ENCODE measurements around the gene KCTD13.
"Not testable (repeated sequence)": the region's sequence is repeated elsewhere in the genome, so short reads cannot be mapped to it uniquely, and the experiment has no call there.

The KCTD13 gene

DNA sequence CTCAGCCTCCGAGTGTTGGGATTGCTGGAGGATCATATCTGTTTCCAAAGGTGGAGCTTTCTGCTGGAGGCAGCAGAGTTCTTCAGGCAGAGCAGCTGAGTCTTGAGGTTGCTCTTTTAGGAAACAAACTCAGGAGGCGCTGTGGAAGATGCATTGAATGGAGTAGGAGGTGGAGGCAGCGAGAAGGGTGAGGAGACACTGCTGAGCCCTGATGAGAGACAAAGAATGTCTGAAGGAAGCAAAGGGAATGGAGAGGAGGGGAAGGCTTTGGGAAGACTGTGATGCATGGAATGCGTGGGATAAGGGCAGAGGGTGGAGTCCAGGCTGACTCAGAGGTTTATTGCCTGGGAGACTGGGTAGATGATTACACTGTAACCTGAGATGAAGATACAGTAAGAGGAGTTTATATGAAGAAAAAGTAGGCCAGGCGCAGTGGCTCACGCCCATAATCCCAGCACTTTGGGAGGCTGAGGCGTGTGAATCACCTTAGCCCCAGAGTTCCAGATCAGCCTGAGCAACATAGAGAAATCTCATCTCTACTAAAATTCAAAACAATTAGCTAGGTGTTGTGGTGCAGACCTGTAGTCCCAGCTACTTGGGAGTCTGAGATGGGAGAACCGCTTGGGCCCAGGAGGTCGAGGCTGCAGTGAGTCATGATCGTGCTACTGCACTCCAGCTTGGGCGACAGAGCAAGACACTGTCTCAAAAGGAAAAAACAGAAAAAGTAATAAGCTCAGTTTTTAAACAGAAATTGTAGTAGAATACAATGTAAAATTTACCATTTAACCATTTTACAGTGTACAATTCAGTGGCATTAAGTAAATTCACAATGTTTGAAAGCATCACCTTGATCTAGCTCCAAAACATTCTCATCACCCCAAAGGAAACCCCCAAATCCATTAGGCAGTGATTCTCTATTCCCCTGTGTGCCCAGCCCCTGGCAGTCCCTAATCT, 18.1 kb upstream of the KCTD13 start:
- DNase-seq: no peak

- DNase-seq: no peak
Observed at GRCh38 chr16:29940656-29941055, 14.6 kb upstream of the KCTD13 start.

DNA sequence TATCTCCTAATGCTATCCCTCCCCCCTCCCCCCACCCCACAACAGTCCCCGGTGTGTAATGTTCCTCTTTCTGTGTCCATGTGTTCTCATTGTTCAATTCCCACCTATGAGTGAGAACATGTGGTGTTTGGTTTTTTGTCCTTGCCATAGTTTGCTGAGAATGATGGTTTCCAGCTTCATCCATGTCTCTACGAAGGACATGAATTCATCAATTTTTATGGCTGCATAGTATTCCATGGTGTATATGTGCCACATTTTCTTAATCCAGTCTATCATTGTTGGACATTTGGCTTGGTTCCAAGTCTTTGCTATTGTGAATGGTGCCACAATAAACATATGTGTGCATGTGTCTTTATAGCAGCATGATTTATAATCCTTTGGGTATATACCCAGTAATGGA, 5.7 kb upstream of the KCTD13 start:
- not testable (repeated sequence) for DNase-seq

DNA sequence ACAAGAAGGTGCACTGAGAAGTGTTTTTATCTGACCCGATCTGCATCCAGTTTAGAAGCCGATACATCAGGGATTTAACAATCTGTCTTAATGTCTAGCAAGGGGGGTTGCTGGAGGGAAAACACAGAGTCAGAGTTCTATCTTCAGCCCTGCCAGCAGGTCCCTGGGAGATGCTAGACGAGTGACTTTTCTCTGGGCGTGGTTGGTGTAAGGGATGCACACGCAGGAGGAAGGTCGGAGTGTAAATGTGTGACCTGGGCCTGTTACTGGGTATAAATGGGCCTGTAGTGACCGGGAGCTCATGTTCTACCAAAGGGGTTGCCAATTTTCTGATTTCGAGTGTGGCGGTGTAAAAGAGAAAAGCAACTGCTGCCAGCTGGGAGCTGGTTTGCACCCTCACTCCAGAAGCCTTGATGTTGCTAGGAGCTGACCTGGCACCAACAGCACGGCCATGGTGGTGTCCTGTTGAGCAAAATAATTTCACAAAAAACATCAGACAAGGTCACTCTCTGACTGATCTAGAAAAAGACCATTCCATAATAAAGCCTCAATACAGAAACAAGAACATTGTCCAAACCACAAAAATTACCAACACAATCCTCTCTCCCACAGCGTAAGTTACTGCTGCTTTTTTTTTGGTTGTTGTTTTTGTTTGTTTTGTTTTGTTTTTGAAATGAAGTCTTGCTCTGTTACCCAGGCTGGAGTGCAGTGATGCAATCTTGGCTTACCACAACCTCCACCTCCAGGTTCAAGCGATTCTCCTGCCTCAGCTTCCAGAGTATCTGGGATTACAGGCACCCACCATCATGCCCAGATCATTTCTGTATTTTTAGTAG, 1.3 kb upstream of the KCTD13 start:
- DNase-seq: no peak

- DNase-seq: no peak
Observed at GRCh38 chr16:29926711-29927052, 656 bp upstream of the KCTD13 start.

DNA sequence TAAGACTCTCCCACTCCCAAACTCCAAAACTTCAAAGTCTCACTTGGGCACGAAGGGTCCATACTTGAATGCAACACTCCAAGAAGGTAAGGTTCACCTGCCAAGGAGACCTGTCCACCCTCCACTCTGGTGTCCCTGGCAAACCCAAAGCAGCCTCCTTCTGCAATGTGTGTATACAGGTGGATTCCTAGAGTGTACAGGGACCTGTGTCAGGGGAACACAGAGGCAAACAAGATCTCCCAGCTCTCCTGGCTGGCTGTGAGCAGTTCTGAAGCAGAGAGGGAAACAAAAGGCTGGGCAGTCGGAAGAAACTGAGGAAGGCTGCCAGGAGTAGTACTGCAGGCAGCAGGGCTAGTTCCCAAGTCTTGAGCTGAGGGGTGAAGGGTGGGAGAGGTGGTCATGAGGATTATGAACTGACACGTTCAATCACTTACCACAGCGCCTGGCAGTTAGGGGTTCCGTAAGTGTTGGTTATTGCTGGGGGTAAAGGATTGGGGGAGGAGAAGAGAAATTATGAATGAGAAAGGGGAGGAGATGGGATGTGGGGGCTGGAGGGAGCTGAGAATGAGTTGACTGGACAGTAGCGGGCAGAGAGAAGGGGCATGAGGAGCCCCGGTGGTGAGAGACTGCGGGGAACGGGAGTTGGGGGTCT, 795 bp downstream of the KCTD13 start:
- no peak for DNase-seq

DNA sequence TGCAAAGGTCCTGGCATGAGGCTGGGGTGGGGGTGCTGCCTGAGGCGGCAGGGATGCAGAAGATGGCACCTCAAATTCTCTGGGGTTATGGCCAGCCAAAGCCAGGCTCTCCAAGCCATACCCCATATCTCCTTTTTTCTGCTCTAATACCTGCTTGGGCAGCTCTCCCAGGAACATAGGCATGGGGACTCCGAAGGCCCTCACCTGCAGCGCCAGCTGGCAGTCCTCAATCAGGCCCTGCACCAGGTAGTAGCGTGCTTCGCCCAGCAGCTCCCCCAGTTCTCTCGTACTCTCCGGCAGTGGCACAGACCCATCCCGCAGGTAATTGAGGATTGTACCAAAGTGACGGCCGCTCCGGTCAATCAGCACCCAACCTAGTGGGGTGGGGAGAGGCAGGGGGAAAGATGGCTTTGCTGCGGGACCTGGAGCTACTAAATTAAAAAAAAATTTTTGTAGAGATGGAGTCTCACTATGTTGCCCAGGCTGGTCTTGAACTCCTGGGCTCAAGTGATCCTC, 3.0 kb downstream of the KCTD13 start:
- DNase-seq: no peak

- DNase-seq: no peak
Observed at GRCh38 chr16:29922326-29922725, 3.7 kb downstream of the KCTD13 start.

GRCh38 chr16:29921034-29921385, 5.0 kb downstream of the KCTD13 start:
- DNase-seq: no peak

DNA sequence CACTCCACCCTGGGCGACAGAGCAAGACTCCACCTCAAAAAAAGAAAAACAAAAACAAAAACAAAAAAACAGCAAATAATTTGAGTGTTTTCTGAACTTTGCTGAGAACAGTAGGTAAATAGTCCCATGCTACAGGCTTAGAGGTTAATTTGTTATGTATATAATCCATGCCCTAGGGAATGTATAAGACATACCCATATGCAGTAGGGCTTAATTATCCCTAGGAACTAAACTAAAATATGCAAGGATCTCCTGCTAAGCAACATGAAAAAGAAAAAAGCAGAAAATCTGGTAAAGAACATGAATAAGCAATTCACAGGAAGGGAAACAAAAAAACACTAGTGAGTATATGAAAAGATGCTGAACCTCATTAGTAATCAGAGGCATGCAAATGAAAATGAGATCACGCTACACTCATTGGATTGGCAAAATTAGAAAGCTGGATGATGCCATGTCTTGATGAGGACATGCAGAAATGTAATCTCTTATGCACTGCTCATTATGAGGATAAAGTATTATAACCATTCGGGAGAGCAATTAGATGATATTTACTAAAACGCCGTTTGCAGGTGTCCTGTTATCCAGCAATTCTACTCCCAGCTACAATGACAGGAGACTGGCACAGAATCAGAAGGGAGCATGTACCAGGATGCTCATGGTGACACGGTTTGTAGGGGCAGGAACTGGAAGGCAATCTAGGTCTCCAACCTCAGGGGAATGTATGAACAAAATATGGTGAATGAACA, 5.6 kb downstream of the KCTD13 start:
- no peak for DNase-seq

GRCh38 chr16:29916979-29917378, 9.0 kb downstream of the KCTD13 start:
- no peak for DNase-seq

DNA sequence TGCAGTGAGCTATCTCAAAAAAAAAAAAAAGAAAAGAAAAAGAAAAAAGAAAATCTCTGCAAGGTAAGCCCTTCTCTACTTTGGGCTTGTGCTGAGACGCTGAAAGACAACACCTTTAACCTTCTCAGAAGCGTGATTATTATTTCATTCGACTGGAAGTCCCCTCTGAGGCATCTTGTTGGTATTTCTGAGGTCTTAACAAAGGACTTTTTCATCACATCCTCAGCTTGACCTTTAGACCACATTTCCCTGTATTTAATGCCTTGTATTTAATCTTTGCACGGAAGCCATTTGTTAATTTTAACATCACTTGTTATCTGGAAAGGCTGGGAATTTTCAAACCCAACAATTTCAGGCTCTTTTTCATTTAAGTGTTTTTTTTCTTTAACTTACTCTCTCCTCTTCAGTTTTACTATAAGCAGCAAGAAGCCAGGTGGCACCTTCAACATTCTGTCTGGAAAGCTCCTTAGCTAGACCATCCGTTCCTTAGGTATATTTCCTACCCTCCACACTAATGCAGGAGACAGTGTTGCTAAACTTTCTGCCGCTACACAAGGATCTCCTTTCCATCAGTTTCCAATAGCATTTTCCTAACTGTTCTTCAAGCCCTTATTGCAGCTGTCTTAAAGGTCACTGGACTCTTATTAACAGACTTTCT, 10.3 kb downstream of the KCTD13 start:
- DNase-seq: no peak

- DNase-seq: no peak
Observed at GRCh38 chr16:29913514-29913913, 12.5 kb downstream of the KCTD13 start.

- DNase-seq: no peak
Observed at GRCh38 chr16:29912087-29912486, 13.9 kb downstream of the KCTD13 start.

- DNase-seq: no peak
Observed at GRCh38 chr16:29911676-29912010, 14.4 kb downstream of the KCTD13 start.

DNA sequence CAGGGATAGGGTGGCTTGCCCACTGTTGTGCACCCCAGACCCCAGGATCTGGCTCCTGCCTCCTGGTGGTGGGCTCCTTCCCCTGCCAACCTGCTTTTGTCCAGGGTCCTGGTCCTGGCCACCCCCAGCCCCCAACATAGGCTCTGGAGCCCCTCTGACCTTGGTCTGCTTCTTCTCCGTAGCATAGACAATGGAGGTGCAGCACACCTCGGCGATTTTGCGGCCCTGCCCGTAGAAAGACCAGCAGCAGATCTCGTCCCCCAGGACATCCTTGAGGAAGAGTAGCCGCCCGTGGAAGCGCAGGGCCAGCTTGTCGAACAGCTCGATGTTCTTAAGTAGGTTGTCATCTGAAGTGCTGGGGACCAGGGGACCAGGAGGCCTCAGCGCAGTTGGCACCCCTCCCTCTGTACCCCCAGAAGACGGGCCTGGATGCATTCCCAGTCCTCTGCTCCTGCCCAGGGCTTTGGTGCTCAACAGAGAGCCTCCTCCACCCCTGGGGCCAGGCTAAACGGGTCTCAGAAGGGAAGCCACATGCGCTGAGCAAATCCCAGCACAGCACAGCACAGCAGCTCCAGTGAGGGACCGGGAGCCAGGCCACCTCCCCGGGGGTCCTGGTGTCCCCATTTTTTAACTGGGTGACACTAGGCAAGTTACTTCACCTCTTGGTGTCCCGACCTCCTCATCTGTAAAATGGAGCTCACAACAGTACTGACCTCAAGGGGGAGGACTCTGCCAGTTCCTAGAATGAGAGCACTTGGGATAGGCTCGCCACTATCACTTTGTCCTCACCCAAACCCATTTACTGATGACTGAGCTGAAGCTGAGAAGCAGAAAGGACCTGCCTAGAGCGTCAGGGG, 15.0 kb downstream of the KCTD13 start:
- no peak for DNase-seq

DNA sequence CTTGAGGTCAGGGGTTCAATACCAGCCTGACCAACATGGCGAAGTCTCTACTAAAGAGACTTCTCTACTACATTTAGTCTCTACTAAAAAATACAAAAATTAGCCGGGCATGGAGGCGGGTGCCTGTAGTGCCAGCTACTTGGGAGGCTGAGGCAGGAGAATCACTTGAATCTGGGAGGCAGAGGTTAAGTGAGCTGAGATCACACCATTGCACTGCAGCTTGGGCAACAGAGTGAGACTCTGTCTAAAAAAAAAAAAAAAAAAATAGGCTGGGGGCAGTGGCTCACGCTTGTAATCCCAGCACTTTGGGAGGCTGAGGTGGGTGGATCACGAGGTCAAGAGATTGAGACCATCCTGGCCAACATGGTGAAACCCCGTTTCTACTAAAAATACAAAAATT, 16.2 kb downstream of the KCTD13 start:
- not testable (repeated sequence) for DNase-seq

DNA sequence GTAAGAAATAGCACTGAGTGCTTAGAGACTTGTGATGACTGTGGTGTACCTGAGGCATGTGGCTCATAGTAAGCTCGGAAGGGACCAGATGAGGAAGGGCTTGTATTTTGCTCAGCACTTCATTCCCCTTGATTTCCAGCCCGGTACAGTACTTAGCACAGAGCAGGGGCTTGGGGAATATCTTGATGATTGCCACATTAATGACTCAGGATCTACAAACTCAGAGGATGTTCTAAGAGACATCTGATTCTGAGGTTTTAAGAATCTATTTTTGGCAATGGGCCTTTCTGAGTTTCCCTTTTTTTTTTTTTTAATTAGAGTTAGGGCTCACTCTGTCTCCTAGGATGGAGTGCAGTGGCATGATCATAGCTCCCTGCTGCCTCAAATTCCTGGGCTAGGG, 16.6 kb downstream of the KCTD13 start:
- peak; percentile 44 for DNase-seq

- no peak for DNase-seq
Observed at GRCh38 chr16:29908719-29909220, 17.3 kb downstream of the KCTD13 start.

DNA sequence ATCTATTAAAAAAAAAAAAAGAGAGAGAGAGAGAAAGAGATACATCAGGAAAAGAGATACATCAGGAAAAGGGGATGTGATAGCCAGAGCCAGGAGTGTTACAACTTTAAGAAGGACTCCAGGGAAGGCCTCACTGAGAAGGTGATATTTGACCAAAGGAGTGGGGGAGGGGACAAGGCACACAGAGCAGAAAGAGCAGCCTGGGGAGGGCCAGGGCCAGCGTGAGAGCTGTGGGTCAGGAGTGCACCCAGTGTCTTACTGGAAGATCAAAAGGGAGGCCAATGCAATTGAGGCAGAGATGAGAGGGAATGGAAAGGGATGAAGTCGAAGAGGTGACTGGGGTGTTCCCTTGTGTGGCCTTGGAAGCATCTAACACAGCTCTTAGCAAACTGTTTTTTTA, 18.1 kb downstream of the KCTD13 start:
- DNase-seq: no peak
